ENCODE measurements around the gene JAKMIP2.

DNA sequence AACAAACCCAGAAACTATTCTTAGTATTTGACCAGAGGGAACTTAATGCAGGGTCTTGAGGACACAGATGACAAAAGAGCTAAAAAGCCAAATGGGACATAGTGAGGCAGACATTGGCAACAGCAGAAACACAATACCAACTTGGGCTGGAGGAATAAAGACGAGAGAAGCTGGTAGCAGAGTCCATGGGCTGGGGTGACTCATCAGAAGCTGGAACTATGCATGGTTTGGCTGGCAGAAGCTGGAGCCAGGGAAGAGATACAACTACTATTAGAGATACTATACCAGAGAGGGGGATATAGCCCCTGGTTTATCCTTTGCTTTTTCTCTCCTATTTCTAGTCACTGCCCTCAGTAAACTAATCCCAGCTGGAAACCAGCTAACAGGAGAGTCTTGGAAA is 243.5 kb downstream of the JAKMIP2 start:
- TF ChIP-seq, protein P1, sequence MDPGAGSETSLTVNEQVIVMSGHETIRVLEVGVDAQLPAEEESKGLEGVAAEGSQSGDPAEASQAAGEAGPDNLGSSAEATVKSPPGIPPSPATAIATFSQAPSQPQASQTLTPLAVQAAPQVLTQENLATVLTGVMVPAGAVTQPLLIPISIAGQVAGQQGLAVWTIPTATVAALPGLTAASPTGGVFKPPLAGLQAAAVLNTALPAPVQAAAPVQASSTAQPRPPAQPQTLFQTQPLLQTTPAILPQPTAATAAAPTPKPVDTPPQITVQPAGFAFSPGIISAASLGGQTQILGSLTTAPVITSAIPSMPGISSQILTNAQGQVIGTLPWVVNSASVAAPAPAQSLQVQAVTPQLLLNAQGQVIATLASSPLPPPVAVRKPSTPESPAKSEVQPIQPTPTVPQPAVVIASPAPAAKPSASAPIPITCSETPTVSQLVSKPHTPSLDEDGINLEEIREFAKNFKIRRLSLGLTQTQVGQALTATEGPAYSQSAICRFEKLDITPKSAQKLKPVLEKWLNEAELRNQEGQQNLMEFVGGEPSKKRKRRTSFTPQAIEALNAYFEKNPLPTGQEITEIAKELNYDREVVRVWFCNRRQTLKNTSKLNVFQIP (CRISPR knock-in tag; IDR thresholded peaks at IDR 0.05; ENCODE audit: borderline replicate concordance, low read depth), result no peak
- no peak for TF ChIP-seq ISL1 (CRISPR knock-in tag; IDR thresholded peaks at IDR 0.05)
- TF ChIP-seq, protein P2, sequence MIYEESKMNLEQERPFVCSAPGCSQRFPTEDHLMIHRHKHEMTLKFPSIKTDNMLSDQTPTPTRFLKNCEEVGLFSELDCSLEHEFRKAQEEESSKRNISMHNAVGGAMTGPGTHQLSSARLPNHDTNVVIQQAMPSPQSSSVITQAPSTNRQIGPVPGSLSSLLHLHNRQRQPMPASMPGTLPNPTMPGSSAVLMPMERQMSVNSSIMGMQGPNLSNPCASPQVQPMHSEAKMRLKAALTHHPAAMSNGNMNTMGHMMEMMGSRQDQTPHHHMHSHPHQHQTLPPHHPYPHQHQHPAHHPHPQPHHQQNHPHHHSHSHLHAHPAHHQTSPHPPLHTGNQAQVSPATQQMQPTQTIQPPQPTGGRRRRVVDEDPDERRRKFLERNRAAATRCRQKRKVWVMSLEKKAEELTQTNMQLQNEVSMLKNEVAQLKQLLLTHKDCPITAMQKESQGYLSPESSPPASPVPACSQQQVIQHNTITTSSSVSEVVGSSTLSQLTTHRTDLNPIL (CRISPR knock-in tag; IDR thresholded peaks at IDR 0.05; ENCODE audit: low read depth), result no peak

Data from SK-N-SH treated with all-trans-retinoic acid at 6 μM for 48 hours (cell line).